Fibroblast of mammary gland (primary cell): Measurements from ENCODE around the gene CAPN5.

Source experiments
- DNase-seq: peaks from one replicate; pipeline ENCODE4 v3.0.0-alpha.2; 2010; ENCODE audit warnings: low read depth
- H3K4me3 ChIP-seq: 2 replicates; pipeline ENCODE4 v1.5.1; 2011; ENCODE audit warnings: low read depth, mild to moderate bottlenecking, low read length, moderate library complexity; ENCODE audit not compliant: control insufficient read depth
- TF ChIP-seq, protein P1 (sequence below): conservative IDR thresholded peaks from 2 replicates; pipeline ENCODE4 v1.5.1; 2011; ENCODE audit warnings: low read depth, low read length, inconsistent platforms; ENCODE audit not compliant: control insufficient read depth, insufficient read depth

Gene CAPN5

GRCh38 chr11:77125695-77126094 lies 58.9 kb downstream of the CAPN5 start:
- TF ChIP-seq, protein P1, sequence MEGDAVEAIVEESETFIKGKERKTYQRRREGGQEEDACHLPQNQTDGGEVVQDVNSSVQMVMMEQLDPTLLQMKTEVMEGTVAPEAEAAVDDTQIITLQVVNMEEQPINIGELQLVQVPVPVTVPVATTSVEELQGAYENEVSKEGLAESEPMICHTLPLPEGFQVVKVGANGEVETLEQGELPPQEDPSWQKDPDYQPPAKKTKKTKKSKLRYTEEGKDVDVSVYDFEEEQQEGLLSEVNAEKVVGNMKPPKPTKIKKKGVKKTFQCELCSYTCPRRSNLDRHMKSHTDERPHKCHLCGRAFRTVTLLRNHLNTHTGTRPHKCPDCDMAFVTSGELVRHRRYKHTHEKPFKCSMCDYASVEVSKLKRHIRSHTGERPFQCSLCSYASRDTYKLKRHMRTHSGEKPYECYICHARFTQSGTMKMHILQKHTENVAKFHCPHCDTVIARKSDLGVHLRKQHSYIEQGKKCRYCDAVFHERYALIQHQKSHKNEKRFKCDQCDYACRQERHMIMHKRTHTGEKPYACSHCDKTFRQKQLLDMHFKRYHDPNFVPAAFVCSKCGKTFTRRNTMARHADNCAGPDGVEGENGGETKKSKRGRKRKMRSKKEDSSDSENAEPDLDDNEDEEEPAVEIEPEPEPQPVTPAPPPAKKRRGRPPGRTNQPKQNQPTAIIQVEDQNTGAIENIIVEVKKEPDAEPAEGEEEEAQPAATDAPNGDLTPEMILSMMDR = no peak
- DNase-seq = no peak
- H3K4me3 ChIP-seq = no peak overlapping the region

- DNase-seq = no peak
- TF ChIP-seq, protein P1 = no peak
- no peak overlapping the region for H3K4me3 ChIP-seq
These were observed 59.5 kb downstream of the CAPN5 start for GRCh38 chr11:77126156-77126775.

- TF ChIP-seq, protein P1 = no peak
- peak overlapping the region; percentile 45 for H3K4me3 ChIP-seq
- no peak for DNase-seq
These were observed 60.1 kb downstream of the CAPN5 start for GRCh38 chr11:77126861-77127234.

GRCh38 chr11:77127235-77127911 lies 60.6 kb downstream of the CAPN5 start:
- TF ChIP-seq, protein P1 = peak; percentile 83

DNA sequence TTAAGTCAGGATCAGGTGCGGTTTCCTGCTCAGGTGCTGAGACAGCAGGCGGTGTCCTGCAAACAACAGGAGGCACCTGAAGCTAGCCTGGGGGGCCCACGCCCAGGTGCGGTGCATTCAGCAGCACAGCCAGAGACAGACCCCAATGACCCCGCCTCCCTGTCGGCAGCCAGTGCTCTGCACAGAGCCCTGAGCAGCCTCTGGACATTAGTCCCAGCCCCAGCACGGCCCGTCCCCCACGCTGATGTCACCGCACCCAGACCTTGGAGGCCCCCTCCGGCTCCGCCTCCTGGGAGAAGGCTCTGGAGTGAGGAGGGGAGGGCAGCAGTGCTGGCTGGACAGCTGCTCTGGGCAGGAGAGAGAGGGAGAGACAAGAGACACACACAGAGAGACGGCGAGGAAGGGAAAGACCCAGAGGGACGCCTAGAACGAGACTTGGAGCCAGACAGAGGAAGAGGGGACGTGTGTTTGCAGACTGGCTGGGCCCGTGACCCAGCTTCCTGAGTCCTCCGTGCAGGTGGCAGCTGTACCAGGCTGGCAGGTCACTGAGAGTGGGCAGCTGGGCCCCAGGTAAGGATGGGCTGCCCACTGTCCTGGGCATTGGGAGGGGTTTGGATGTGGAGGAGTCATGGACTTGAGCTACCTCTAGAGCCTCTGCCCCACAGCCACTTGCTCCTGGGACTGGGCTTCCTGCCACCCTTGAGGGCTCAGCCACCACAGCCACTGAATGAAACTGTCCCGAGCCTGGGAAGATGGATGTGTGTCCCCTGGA lies 61.3 kb downstream of the CAPN5 start, which contains the start of gene MYO7A:
TSS of gene MYO7A (plus strand) at position 327 of the 772 bp plus-strand sequence. CDS start 2,389 bp downstream, outside the sequence.
- DNase-seq = no peak
- H3K4me3 ChIP-seq = peak within 1 kb of the TSS; percentile 45
- TF ChIP-seq, protein P1 = no peak

More at GRCh38 chr11:77127235-77127911, 60.6 kb downstream of the CAPN5 start:
- peak overlapping the region; percentile 45 for H3K4me3 ChIP-seq
- peak; percentile 30 for DNase-seq

DNA sequence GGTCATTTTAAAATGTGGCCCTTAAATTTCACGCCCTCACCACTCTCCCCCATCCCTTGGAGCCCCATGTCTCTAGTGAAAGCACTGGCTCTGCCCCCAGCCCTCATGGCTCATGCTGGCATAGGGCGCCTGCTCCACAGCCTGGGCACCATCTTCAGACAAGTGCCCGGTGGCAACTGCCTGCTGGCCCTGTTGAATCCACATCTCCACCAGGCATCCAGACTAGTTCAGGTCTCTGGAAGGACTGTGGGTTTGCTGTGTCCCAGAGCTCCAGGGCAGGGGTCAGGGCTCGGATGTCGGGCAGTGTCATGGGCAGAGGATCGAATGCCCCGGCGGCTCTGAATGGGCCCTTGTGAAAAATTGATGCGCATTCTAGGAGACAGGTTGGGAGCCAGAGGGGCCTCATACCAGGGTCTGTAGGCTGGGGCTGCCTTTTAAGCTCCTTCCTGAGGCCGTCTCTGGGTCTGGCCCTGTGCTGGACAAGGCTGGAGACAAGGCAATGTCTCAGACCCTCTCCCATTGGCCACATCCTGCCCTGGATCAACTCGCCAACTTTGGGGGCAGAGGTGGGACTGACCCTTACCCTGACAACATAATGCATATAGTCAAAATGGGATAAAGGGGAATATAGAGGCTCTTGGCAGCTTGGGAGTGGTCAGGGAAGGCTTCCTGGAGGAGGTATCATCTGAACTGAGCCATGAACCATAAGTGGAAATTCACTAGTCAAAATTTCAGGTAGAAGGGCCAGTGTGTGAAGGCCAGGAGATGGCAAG lies 62.5 kb downstream of the CAPN5 start:
- no peak overlapping the region for H3K4me3 ChIP-seq
- no peak for DNase-seq
- TF ChIP-seq, protein P1 = no peak
